Measurements from ENCODE around the gene CEP290. TPM values are rescaled to one million over a fixed set of nuclear protein-coding genes. Genes with fewer than 3 reads are reported as not detected.
A peak's percentile ranks its signal among the peaks of the same experiment; 100 is the strongest.
"Not testable (repeated sequence)": the region's sequence is repeated elsewhere in the genome, so short reads cannot be mapped to it uniquely, and the experiment has no call there.

Gene CEP290
- total and polyA plus RNA-seq, 2 donors = 9.2 to 13.8 TPM

GRCh38 chr12:88145567-88146505 is 3.9 kb upstream of the CEP290 start:
- 93% methylated on average over 5 of the region's 5 CpGs for WGBS
- Histone ChIP-seq H3K9me3 (ENCODE audit: control insufficient read depth in 2 of 2, insufficient read depth in 1 of 2, low read length in 1 of 2) (no peaks in the 10 kb centered on the region), H3K4me3 (ENCODE audit: low read length in 2 of 2) (no peak overlapping the region), H3K27ac (ENCODE audit: low read depth in 1 of 2, low read length in 1 of 2) (no peak overlapping the region), H3K27me3 (ENCODE audit: control insufficient read depth in 2 of 2, insufficient read depth in 1 of 2, low read length in 1 of 2) (no peaks in the 10 kb centered on the region), H3K36me3 (ENCODE audit: control insufficient read depth in 2 of 2, insufficient read depth in 2 of 2, low read length in 1 of 2) (no peaks in the 10 kb centered on the region), H3K4me1 (ENCODE audit: control insufficient read depth in 2 of 2, insufficient read depth in 2 of 2, low read length in 2 of 2) (peaks cover 0 to 7% of the 10 kb centered on the region in 2 donors)
- no peak for DNase-seq (ENCODE audit: low read depth in 6 of 9, low spot score in 9 of 9)

- 94% methylated on average over 3 of the region's 3 CpGs for WGBS
- H3K27me3 ChIP-seq (ENCODE audit: control insufficient read depth in 2 of 2, insufficient read depth in 1 of 2, low read length in 1 of 2) = no peaks in the 10 kb centered on the region
- no peaks in the 10 kb centered on the region for H3K9me3 ChIP-seq (ENCODE audit: control insufficient read depth in 2 of 2, insufficient read depth in 1 of 2, low read length in 1 of 2)
- DNase-seq (ENCODE audit: low read depth in 6 of 9, low spot score in 9 of 9) = no peak
- no peaks in the 10 kb centered on the region for H3K36me3 ChIP-seq (ENCODE audit: control insufficient read depth in 2 of 2, insufficient read depth in 2 of 2, low read length in 1 of 2)
- no peak overlapping the region for H3K27ac ChIP-seq (ENCODE audit: low read depth in 1 of 2, low read length in 1 of 2)
- no peak overlapping the region for H3K4me3 ChIP-seq (ENCODE audit: low read length in 2 of 2)
- peaks cover 0 to 7% of the 10 kb centered on the region in 2 donors for H3K4me1 ChIP-seq (ENCODE audit: control insufficient read depth in 2 of 2, insufficient read depth in 2 of 2, low read length in 2 of 2)
Observed at GRCh38 chr12:88144546-88145468, 2.9 kb upstream of the CEP290 start.

GRCh38 chr12:88144037-88144436 is 2.1 kb upstream of the CEP290 start:
- H3K9me3 ChIP-seq (ENCODE audit: control insufficient read depth in 2 of 2, insufficient read depth in 1 of 2, low read length in 1 of 2) = no peaks in the 10 kb centered on the region
- H3K27ac ChIP-seq (ENCODE audit: low read depth in 1 of 2, low read length in 1 of 2) = no peak overlapping the region
- no peaks in the 10 kb centered on the region for H3K27me3 ChIP-seq (ENCODE audit: control insufficient read depth in 2 of 2, insufficient read depth in 1 of 2, low read length in 1 of 2)
- WGBS = 95% methylated on average over 5 of the region's 5 CpGs
- H3K4me1 ChIP-seq (ENCODE audit: control insufficient read depth in 2 of 2, insufficient read depth in 2 of 2, low read length in 2 of 2) = peaks cover 0 to 7% of the 10 kb centered on the region in 2 donors
- no peak for DNase-seq (ENCODE audit: low read depth in 6 of 9, low spot score in 9 of 9)
- H3K4me3 ChIP-seq (ENCODE audit: low read length in 2 of 2) = no peak overlapping the region
- H3K36me3 ChIP-seq (ENCODE audit: control insufficient read depth in 2 of 2, insufficient read depth in 2 of 2, low read length in 1 of 2) = peaks cover 0 to 3% of the 10 kb centered on the region in 2 donors

- H3K9me3 ChIP-seq (ENCODE audit: control insufficient read depth in 2 of 2, insufficient read depth in 1 of 2, low read length in 1 of 2) = no peaks in the 10 kb centered on the region
- H3K4me3 ChIP-seq (ENCODE audit: low read length in 2 of 2) = peak overlapping the region; percentile 52 to 75
- peaks cover 0 to 3% of the 10 kb centered on the region in 2 donors for H3K36me3 ChIP-seq (ENCODE audit: control insufficient read depth in 2 of 2, insufficient read depth in 2 of 2, low read length in 1 of 2)
- WGBS = under 1% methylated on average over 18 of the region's 18 CpGs
- DNase-seq (ENCODE audit: low read depth in 6 of 9, low spot score in 9 of 9) = peak in 5 of 9 donors; percentile 1 to 46 (median 30)
- peaks cover 0 to 7% of the 10 kb centered on the region in 2 donors for H3K4me1 ChIP-seq (ENCODE audit: control insufficient read depth in 2 of 2, insufficient read depth in 2 of 2, low read length in 2 of 2)
- H3K27ac ChIP-seq (ENCODE audit: low read depth in 1 of 2, low read length in 1 of 2) = peak overlapping the region; percentile 5 to 72
- no peaks in the 10 kb centered on the region for H3K27me3 ChIP-seq (ENCODE audit: control insufficient read depth in 2 of 2, insufficient read depth in 1 of 2, low read length in 1 of 2)
Observed at GRCh38 chr12:88142610-88142991, 713 bp upstream of the CEP290 start.

- peaks cover 0 to 7% of the 10 kb centered on the region in 2 donors for H3K4me1 ChIP-seq (ENCODE audit: control insufficient read depth in 2 of 2, insufficient read depth in 2 of 2, low read length in 2 of 2)
Observed at GRCh38 chr12:88141425-88141773, 489 bp downstream of the CEP290 start.

GRCh38 chr12:88139711-88140110 is 2.2 kb downstream of the CEP290 start:
- H3K4me3 ChIP-seq (ENCODE audit: low read length in 2 of 2); H3K27ac ChIP-seq (ENCODE audit: low read depth in 1 of 2, low read length in 1 of 2); H3K9me3 ChIP-seq (ENCODE audit: control insufficient read depth in 2 of 2, insufficient read depth in 1 of 2, low read length in 1 of 2); DNase-seq (ENCODE audit: low read depth in 6 of 9, low spot score in 9 of 9); H3K4me1 ChIP-seq (ENCODE audit: control insufficient read depth in 2 of 2, insufficient read depth in 2 of 2, low read length in 2 of 2); H3K36me3 ChIP-seq (ENCODE audit: control insufficient read depth in 2 of 2, insufficient read depth in 2 of 2, low read length in 1 of 2); H3K27me3 ChIP-seq (ENCODE audit: control insufficient read depth in 2 of 2, insufficient read depth in 1 of 2, low read length in 1 of 2): not testable (repeated sequence)
- 99% methylated on average over 4 of the region's 4 CpGs for WGBS

More at GRCh38 chr12:88141425-88141773, 489 bp downstream of the CEP290 start:
- Histone ChIP-seq H3K9me3 (ENCODE audit: control insufficient read depth in 2 of 2, insufficient read depth in 1 of 2, low read length in 1 of 2) (no peaks in the 10 kb centered on the region), H3K27me3 (ENCODE audit: control insufficient read depth in 2 of 2, insufficient read depth in 1 of 2, low read length in 1 of 2) (no peaks in the 10 kb centered on the region), H3K36me3 (ENCODE audit: control insufficient read depth in 2 of 2, insufficient read depth in 2 of 2, low read length in 1 of 2) (peaks cover 0 to 3% of the 10 kb centered on the region in 2 donors), H3K4me3 (ENCODE audit: low read length in 2 of 2) (peak overlapping the region; percentile 52 to 75), H3K27ac (ENCODE audit: low read depth in 1 of 2, low read length in 1 of 2) (peak overlapping the region; percentile 61 to 82)
- DNase-seq (ENCODE audit: low read depth in 6 of 9, low spot score in 9 of 9) = no peak
- 11% methylated on average over 13 of the region's 13 CpGs for WGBS

GRCh38 chr12:88133181-88133580 is 8.7 kb downstream of the CEP290 start:
- not testable (repeated sequence) for H3K4me3 ChIP-seq (ENCODE audit: low read length in 2 of 2); H3K27ac ChIP-seq (ENCODE audit: low read depth in 1 of 2, low read length in 1 of 2); DNase-seq (ENCODE audit: low read depth in 6 of 9, low spot score in 9 of 9); H3K4me1 ChIP-seq (ENCODE audit: control insufficient read depth in 2 of 2, insufficient read depth in 2 of 2, low read length in 2 of 2); H3K27me3 ChIP-seq (ENCODE audit: control insufficient read depth in 2 of 2, insufficient read depth in 1 of 2, low read length in 1 of 2); H3K36me3 ChIP-seq (ENCODE audit: control insufficient read depth in 2 of 2, insufficient read depth in 2 of 2, low read length in 1 of 2); H3K9me3 ChIP-seq (ENCODE audit: control insufficient read depth in 2 of 2, insufficient read depth in 1 of 2, low read length in 1 of 2)
- 97% methylated on average over 2 of the region's 2 CpGs for WGBS

- H3K27me3 ChIP-seq (ENCODE audit: control insufficient read depth in 2 of 2, insufficient read depth in 1 of 2, low read length in 1 of 2) = no peaks in the 10 kb centered on the region
- H3K9me3 ChIP-seq (ENCODE audit: control insufficient read depth in 2 of 2, insufficient read depth in 1 of 2, low read length in 1 of 2) = no peaks in the 10 kb centered on the region
- no peak overlapping the region for H3K27ac ChIP-seq (ENCODE audit: low read depth in 1 of 2, low read length in 1 of 2)
- DNase-seq (ENCODE audit: low read depth in 6 of 9, low spot score in 9 of 9) = no peak
- H3K36me3 ChIP-seq (ENCODE audit: control insufficient read depth in 2 of 2, insufficient read depth in 2 of 2, low read length in 1 of 2) = peaks cover 0 to 2% of the 10 kb centered on the region in 2 donors
- no peak overlapping the region for H3K4me3 ChIP-seq (ENCODE audit: low read length in 2 of 2)
- H3K4me1 ChIP-seq (ENCODE audit: control insufficient read depth in 2 of 2, insufficient read depth in 2 of 2, low read length in 2 of 2) = no peaks in the 10 kb centered on the region
Observed at GRCh38 chr12:88132392-88132791, 9.5 kb downstream of the CEP290 start.

- Histone ChIP-seq H3K4me3 (ENCODE audit: low read length in 2 of 2) (no peak overlapping the region), H3K27ac (ENCODE audit: low read depth in 1 of 2, low read length in 1 of 2) (no peak overlapping the region), H3K27me3 (ENCODE audit: control insufficient read depth in 2 of 2, insufficient read depth in 1 of 2, low read length in 1 of 2) (no peaks in the 10 kb centered on the region), H3K36me3 (ENCODE audit: control insufficient read depth in 2 of 2, insufficient read depth in 2 of 2, low read length in 1 of 2) (peaks cover 0 to 10% of the 10 kb centered on the region in 2 donors), H3K9me3 (ENCODE audit: control insufficient read depth in 2 of 2, insufficient read depth in 1 of 2, low read length in 1 of 2) (no peaks in the 10 kb centered on the region), H3K4me1 (ENCODE audit: control insufficient read depth in 2 of 2, insufficient read depth in 2 of 2, low read length in 2 of 2) (no peaks in the 10 kb centered on the region)
- 99% methylated on average over 3 of the region's 3 CpGs for WGBS
- DNase-seq (ENCODE audit: low read depth in 6 of 9, low spot score in 9 of 9) = no peak
Observed at GRCh38 chr12:88127855-88128254, 14.0 kb downstream of the CEP290 start.
